AG10803 (cell line): ENCODE data around the gene PRKCE.
"Not testable (repeated sequence)": the region's sequence is repeated elsewhere in the genome, so short reads cannot be mapped to it uniquely, and the experiment has no call there.

Experiments used
- DNase-seq: peaks from one replicate; pipeline ENCODE4 v3.0.0; 2010; ENCODE audit warnings: low read depth
- H3K4me3 ChIP-seq: 2 replicates; pipeline ENCODE4 v1.5.1; 2011; ENCODE audit warnings: mild to moderate bottlenecking, low read length, control low read depth
- TF ChIP-seq, protein P1 (sequence below): conservative IDR thresholded peaks from 2 replicates; pipeline ENCODE4 v1.5.1; 2011; ENCODE audit warnings: mild to moderate bottlenecking, low read length, control low read depth, inconsistent platforms

The PRKCE gene

DNA sequence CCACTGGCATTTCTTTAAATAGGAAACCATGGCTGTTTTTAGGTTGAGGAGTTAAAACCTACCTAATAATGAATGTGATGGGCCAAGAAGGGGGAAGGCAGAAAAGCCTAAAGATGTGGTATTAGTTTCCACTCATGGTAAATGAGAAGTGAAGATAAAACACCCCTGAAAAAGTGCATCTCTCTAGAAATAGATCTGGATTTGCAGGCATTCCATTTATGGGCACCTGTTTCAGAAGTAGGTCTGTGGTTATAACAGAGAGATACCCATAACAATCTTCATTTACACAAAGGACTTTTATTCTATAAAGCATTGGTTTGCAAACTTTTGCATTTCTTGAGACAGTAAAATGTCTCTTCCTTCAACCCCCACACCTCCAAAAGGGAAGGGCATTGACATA is 62.1 kb downstream of the PRKCE start:
- H3K4me3 ChIP-seq: no peak overlapping the region
- no peak for DNase-seq
- TF ChIP-seq, protein P1, sequence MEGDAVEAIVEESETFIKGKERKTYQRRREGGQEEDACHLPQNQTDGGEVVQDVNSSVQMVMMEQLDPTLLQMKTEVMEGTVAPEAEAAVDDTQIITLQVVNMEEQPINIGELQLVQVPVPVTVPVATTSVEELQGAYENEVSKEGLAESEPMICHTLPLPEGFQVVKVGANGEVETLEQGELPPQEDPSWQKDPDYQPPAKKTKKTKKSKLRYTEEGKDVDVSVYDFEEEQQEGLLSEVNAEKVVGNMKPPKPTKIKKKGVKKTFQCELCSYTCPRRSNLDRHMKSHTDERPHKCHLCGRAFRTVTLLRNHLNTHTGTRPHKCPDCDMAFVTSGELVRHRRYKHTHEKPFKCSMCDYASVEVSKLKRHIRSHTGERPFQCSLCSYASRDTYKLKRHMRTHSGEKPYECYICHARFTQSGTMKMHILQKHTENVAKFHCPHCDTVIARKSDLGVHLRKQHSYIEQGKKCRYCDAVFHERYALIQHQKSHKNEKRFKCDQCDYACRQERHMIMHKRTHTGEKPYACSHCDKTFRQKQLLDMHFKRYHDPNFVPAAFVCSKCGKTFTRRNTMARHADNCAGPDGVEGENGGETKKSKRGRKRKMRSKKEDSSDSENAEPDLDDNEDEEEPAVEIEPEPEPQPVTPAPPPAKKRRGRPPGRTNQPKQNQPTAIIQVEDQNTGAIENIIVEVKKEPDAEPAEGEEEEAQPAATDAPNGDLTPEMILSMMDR: no peak

DNA sequence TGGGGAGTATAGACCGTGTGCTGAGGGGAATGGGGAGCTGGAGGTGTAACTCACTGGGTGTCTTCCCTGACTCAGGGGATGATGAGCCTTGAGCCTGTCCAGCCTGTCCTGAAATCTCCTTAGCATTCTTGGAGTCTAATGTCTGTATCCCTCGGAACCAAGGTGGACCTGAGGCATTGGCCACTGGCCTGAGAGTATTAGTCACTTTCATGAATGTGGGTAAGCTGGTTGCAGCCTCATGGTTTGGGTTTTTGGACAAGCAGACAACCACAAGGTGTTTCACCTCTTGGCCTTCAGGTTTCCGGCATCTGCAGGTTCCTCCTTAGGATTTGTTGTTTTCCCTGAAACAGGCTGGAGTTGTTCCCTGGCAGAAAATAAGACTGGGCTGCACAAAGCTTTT is 63.2 kb downstream of the PRKCE start:
- TF ChIP-seq, protein P1: no peak
- no peak for DNase-seq
- no peak overlapping the region for H3K4me3 ChIP-seq

DNA sequence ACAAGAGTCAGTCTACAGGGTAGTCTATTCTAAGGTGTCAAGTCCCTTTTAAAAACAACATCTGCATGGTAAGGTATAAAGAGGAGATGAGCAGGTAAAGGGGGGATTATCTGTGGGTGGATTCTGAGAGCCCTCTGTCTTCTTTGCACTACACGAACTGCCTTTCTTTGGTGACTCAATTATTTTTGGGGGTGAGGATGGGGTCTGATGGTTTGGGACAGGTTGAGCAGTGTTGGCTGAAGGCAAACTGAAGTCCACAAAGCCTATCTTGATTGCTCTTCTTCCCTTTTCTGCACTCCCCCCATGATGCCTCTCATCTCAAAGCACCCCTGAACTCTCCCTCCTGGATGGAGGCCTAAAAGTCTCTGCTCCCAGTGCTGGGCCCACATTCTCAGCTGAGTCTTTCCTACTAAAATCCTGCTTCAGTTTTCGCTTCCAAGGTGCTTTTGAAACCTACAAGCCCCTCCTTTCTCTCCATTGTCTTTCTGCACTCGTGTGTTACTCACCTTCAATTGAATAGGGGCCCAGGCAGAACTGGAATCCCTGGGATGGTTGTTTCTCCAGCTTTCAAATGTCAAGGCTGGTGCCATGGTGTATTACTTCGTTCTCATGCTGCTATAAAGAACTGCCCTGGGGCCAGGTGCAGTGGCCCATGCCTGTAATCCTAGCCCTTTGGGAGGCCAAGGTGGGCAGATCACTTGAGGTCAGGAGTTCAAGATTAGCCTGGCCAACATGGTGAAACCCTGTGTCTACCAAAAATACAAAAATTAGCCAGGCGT is 64.3 kb downstream of the PRKCE start:
- DNase-seq: no peak
- TF ChIP-seq, protein P1: no peak
- no peak overlapping the region for H3K4me3 ChIP-seq

DNA sequence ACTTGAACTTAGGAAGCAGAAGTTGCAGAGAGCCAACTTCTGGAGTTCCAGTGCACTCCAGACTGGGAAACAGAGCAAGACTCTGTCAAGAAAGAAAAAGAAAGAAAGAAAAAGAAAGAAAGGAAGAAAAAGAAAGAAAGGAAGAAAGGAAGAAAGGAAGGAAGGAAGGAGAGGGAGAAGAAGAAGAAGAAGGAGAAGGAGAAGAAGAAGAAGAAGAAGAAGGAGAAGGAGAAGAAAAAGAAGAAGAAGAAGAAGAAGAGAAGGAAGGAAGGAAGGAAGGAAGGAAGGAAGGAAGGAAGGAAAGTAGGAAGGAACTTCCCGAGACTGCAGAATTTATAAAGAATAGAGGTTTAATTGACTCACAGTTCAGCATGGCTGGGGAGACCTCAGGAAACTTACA is 65.0 kb downstream of the PRKCE start:
- not testable (repeated sequence) for DNase-seq, H3K4me3 ChIP-seq

DNA sequence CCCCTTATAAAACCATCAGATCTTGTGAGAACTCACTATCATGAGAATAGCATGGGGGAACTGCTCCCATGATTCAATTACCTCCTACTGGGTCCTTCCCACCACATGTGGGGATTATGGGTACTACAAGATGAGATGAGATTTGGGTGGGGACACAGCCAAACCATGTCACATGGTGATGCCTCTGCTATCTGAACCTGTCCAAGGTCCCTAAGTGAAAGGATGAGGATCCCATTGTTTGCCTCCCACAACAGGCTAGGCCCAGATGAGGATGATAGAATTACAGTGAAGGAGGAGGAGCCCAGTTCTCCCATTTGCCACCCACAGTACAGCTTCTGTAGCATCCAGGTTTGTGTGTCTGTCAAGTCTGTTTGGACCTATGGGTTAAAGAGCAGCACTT is 65.4 kb downstream of the PRKCE start:
- no peak overlapping the region for H3K4me3 ChIP-seq
- TF ChIP-seq, protein P1: no peak
- DNase-seq: no peak

DNA sequence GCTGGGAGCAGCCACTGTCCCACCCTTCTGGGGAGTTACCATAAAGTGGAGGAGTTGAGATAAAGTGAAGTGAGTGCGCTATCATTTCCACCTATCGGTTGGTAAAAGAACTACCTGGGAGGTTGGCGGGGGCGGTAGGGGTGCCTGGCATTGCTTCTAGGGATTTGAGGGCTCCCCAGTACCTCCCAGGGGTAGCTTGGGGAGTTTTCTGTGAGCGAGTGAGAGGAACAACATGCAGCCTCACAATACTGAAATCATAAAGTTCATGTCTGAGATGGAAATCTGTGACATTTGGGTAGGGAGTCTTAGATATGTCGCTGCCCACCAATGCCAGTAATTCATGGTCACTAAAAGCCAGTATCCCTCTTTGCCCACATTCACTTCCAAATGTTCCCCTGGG is 68.7 kb downstream of the PRKCE start:
- TF ChIP-seq, protein P1: no peak
- no peak for DNase-seq
- H3K4me3 ChIP-seq: no peak overlapping the region

DNA sequence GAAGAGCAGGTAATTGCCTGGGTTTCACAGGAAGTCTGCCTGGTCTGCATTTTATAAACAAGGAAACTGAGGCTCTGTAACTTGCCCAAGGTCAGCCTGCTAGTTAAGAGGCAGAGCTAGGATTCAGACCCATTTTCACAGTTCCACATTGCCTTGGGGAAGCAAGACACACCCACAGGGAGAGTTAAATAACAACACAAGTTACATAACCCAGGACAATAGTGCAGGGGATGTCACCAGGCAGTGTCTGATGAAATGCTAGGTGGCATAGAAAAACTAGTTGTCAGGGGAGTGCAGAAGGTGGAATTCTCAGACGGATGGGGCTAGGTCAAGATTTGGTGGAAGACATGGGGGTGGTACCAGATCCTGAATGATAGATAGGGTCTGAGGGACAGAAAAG is 69.7 kb downstream of the PRKCE start:
- H3K4me3 ChIP-seq: no peak overlapping the region
- TF ChIP-seq, protein P1: no peak
- DNase-seq: no peak
